ENCODE results near the gene SUPT20HL2. TPM values are rescaled to one million over a fixed set of nuclear protein-coding genes. Genes with fewer than 3 reads are reported as not detected.

Gene SUPT20HL2
- total RNA-seq, 1 experiment from 2014 or later = not detected

GRCh38 chrX:24340501-24340900, 26.6 kb upstream of the SUPT20HL2 start:
- TF ChIP-seq, protein P1, sequence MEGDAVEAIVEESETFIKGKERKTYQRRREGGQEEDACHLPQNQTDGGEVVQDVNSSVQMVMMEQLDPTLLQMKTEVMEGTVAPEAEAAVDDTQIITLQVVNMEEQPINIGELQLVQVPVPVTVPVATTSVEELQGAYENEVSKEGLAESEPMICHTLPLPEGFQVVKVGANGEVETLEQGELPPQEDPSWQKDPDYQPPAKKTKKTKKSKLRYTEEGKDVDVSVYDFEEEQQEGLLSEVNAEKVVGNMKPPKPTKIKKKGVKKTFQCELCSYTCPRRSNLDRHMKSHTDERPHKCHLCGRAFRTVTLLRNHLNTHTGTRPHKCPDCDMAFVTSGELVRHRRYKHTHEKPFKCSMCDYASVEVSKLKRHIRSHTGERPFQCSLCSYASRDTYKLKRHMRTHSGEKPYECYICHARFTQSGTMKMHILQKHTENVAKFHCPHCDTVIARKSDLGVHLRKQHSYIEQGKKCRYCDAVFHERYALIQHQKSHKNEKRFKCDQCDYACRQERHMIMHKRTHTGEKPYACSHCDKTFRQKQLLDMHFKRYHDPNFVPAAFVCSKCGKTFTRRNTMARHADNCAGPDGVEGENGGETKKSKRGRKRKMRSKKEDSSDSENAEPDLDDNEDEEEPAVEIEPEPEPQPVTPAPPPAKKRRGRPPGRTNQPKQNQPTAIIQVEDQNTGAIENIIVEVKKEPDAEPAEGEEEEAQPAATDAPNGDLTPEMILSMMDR (IDR thresholded peaks at IDR 0.05; ENCODE audit: unreplicated experiment) = no peak
- Mint-ChIP-seq H3K27ac (ENCODE audit: unreplicated experiment) (no peak overlapping the region), H3K27me3 (ENCODE audit: unreplicated experiment) (peaks cover 51% of the 10 kb centered on the region), H3K4me1 (ENCODE audit: low read depth, unreplicated experiment) (no peaks in the 10 kb centered on the region), H3K9me3 (ENCODE audit: low read depth, unreplicated experiment) (no peaks in the 10 kb centered on the region), H3K36me3 (ENCODE audit: insufficient read depth, unreplicated experiment) (no peaks in the 10 kb centered on the region), H3K4me3 (ENCODE audit: low read depth, unreplicated experiment) (no peak overlapping the region)
- BruUV-seq (replicated peaks) = no TSS peak
- intact Hi-C loops (cut with micrococcal nuclease; ENCODE audit: unreplicated experiment) = no loop called here
- no peak for DNase-seq
- CTCF ChIA-PET = no interaction called here

DNA sequence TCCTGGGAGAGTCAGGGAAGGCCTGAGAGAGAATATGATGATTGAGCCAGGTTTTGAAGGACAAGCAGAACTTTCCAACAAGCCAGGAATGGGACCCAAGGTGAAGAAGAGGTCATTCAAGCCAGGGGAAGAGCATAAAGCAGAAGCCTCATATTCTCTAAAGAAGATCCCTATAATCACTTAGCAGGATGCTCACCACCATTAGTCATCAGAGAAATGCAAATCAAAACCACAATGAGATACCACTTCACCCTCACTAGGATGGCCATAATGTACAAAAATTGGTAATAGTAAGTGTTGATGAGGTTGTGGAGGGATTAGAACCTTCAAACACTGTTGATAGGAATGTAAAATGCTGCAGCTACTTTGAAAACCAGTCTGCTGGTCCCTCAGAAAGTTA, 26.0 kb upstream of the SUPT20HL2 start:
- CTCF ChIA-PET = no interaction called here
- no peak overlapping the region for H3K27ac Mint-ChIP-seq (ENCODE audit: unreplicated experiment)
- DNase-seq = no peak
- intact Hi-C loops (cut with micrococcal nuclease; ENCODE audit: unreplicated experiment) = no loop called here
- TF ChIP-seq, protein P1 (IDR thresholded peaks at IDR 0.05; ENCODE audit: unreplicated experiment) = no peak
- peaks cover 51% of the 10 kb centered on the region for H3K27me3 Mint-ChIP-seq (ENCODE audit: unreplicated experiment)
- no TSS peak for BruUV-seq (replicated peaks)
- no peaks in the 10 kb centered on the region for H3K36me3 Mint-ChIP-seq (ENCODE audit: insufficient read depth, unreplicated experiment)
- H3K4me3 Mint-ChIP-seq (ENCODE audit: low read depth, unreplicated experiment) = no peak overlapping the region
- H3K9me3 Mint-ChIP-seq (ENCODE audit: low read depth, unreplicated experiment) = no peaks in the 10 kb centered on the region
- no peaks in the 10 kb centered on the region for H3K4me1 Mint-ChIP-seq (ENCODE audit: low read depth, unreplicated experiment)

- no peak overlapping the region for H3K4me3 Mint-ChIP-seq (ENCODE audit: low read depth, unreplicated experiment)
- CTCF ChIA-PET = no interaction called here
- no peak overlapping the region for H3K27ac Mint-ChIP-seq (ENCODE audit: unreplicated experiment)
- H3K27me3 Mint-ChIP-seq (ENCODE audit: unreplicated experiment) = peaks cover 23% of the 10 kb centered on the region
- DNase-seq = no peak
- H3K36me3 Mint-ChIP-seq (ENCODE audit: insufficient read depth, unreplicated experiment) = no peaks in the 10 kb centered on the region
- no TSS peak for BruUV-seq (replicated peaks)
- H3K9me3 Mint-ChIP-seq (ENCODE audit: low read depth, unreplicated experiment) = peaks cover 4% of the 10 kb centered on the region
- intact Hi-C loops (cut with micrococcal nuclease; ENCODE audit: unreplicated experiment) = no loop called here
- TF ChIP-seq, protein P1 (IDR thresholded peaks at IDR 0.05; ENCODE audit: unreplicated experiment) = no peak
- no peaks in the 10 kb centered on the region for H3K4me1 Mint-ChIP-seq (ENCODE audit: low read depth, unreplicated experiment)
Observed at GRCh38 chrX:24335871-24336270, 22.0 kb upstream of the SUPT20HL2 start.

DNA sequence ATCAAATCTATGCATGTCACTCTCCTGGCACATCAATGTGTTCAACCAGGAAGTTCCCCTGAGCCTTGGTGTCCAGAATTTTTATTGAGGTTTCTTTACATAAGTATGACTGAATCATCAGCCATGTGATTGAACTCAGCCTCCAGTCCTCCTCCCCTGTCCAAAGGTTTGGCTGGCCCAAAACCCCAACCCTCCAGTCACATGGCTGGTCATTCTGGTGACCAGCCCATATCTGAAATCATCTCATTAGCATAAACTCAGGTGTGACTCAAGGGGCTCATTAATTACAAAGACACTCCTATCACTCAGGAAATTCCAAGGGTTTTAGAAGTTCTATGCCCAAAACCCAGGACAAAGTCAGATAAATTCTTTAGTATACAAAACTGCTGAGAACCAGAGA, 20.6 kb upstream of the SUPT20HL2 start:
- BruUV-seq (replicated peaks) = no TSS peak
- intact Hi-C loops (cut with micrococcal nuclease; ENCODE audit: unreplicated experiment) = no loop called here
- H3K27me3 Mint-ChIP-seq (ENCODE audit: unreplicated experiment) = peaks cover 18% of the 10 kb centered on the region
- no peaks in the 10 kb centered on the region for H3K4me1 Mint-ChIP-seq (ENCODE audit: low read depth, unreplicated experiment)
- CTCF ChIA-PET = no interaction called here
- no peaks in the 10 kb centered on the region for H3K36me3 Mint-ChIP-seq (ENCODE audit: insufficient read depth, unreplicated experiment)
- peaks cover 4% of the 10 kb centered on the region for H3K9me3 Mint-ChIP-seq (ENCODE audit: low read depth, unreplicated experiment)
- no peak overlapping the region for H3K27ac Mint-ChIP-seq (ENCODE audit: unreplicated experiment)
- DNase-seq = no peak
- no peak overlapping the region for H3K4me3 Mint-ChIP-seq (ENCODE audit: low read depth, unreplicated experiment)
- TF ChIP-seq, protein P1 (IDR thresholded peaks at IDR 0.05; ENCODE audit: unreplicated experiment) = no peak

Measured in Calu3 (cell line).